HCT116 (cell line): ENCODE results near the gene TSPAN31. TPM values are rescaled to one million over a fixed set of nuclear protein-coding genes. Genes with fewer than 3 reads are reported as not detected.

Source experiments
- ATAC-seq: fragments of 200-7000 bp; cut with Tn5 transposase; 2 replicates; pipeline ENCODE4 v1.9.1; 2020; ENCODE audit warnings: mild to moderate bottlenecking, moderate library complexity
- BruUV-seq: library from RNA; stranded (reverse); fragments of 400-500 nt; replicated peaks from 2 replicates; lab custom pipeline; 2021; lab: Mats Ljungman, UMichigan
- CTCF ChIA-PET: fragments of 300-600 bp; sonication (Branson Sonifier 250); formaldehyde crosslinking; loops from one replicate; lab custom pipeline; 2021; ENCODE audit warnings: antibody characterized with exemption; lab: Charles Lee
- POLR2A ChIA-PET: fragments of 300-600, 350-600 bp; sonication (Branson Sonifier 250); formaldehyde crosslinking; loops from one replicate; lab custom pipeline; 2021; ENCODE audit warnings: antibody characterized with exemption; lab: Charles Lee
- RAD21 ChIA-PET, 2 experiments: fragments of 300-600 bp; sonication (Branson Sonifier 250); formaldehyde crosslinking; loops; one replicate each; lab custom pipeline; 2023; ENCODE audit warnings: low total read pairs in 2 of 2; ENCODE audit not compliant: uncharacterized antibody in 2 of 2, unreplicated experiment in 2 of 2, low non-redundant PET in 1 of 2; lab: Charles Lee
- DNase-seq: peaks from one replicate; pipeline ENCODE4 v3.0.0-alpha.2; 2010; ENCODE audit warnings: low read depth, low spot score
- H2AFZ ChIP-seq: fragments of 200-600 bp; shearing (Covaris generic), sonication (generic); 2 replicates; pipeline ENCODE4 v1.6.1; 2017; ENCODE audit warnings: low read depth, mixed run types, mixed read lengths, antibody characterized with exemption, low read length; ENCODE audit not compliant: poor library complexity, severe bottlenecking
- H3K27ac ChIP-seq: 2 replicates; pipeline ENCODE4 v1.5.1; 2012; ENCODE audit warnings: low read depth, low read length
- H3K27me3 ChIP-seq: fragments of 200-600 bp; sonication (generic); 2 replicates; pipeline ENCODE4 v1.6.1; 2016; ENCODE audit warnings: mixed run types, low read length, mixed read lengths; ENCODE audit not compliant: insufficient read depth
- H3K36me3 ChIP-seq, 2 experiments: fragments of 200-500 bp in 1 of 2; fragments of 200-600 bp in 1 of 2; sonication (Bioruptor generic) in 1 of 2; sonication (generic) in 1 of 2; 2 replicates each; pipeline versions ENCODE4 v1.5.1 to v1.6.1; 2014 to 2016; ENCODE audit warnings: low read length in 2 of 2, inconsistent platforms in 1 of 2, mixed read lengths in 1 of 2, mixed run types in 1 of 2; ENCODE audit not compliant: insufficient read depth in 2 of 2, control insufficient read depth in 1 of 2
- H3K4me1 ChIP-seq, 2 experiments: fragments of 200-600 bp in 1 of 2; sonication (generic) in 1 of 2; 2 replicates each; pipeline versions ENCODE4 v1.5.1 to v1.6.1; 2012 to 2017; ENCODE audit warnings: low read length in 2 of 2, inconsistent platforms in 1 of 2, mild to moderate bottlenecking in 1 of 2, mixed read lengths in 1 of 2, mixed run types in 1 of 2, moderate library complexity in 1 of 2; ENCODE audit not compliant: insufficient read depth in 2 of 2, control insufficient read depth in 1 of 2
- H3K4me2 ChIP-seq: fragments of 200-600 bp; sonication (generic); 2 replicates; pipeline ENCODE4 v1.6.1; 2017; ENCODE audit warnings: mixed run types, low read length, mixed read lengths
- H3K4me3 ChIP-seq, 2 experiments: fragments of 200-600 bp in 1 of 2; sonication (generic) in 1 of 2; replicated peaks in 1 of 2; 2 replicates each; pipeline ENCODE4 v1.5.1; 2011 to 2016; ENCODE audit warnings: low read length in 2 of 2, control low read depth in 1 of 2, low read depth in 1 of 2, mild to moderate bottlenecking in 1 of 2, mixed read lengths in 1 of 2, mixed run types in 1 of 2
- H3K79me2 ChIP-seq: fragments of 200-600 bp; sonication (generic); 2 replicates; pipeline ENCODE4 v1.6.1; 2017; ENCODE audit warnings: mild to moderate bottlenecking, mixed run types, low read length, moderate library complexity, mixed read lengths; ENCODE audit not compliant: insufficient read depth
- H3K9ac ChIP-seq: fragments of 200-600 bp; sonication (generic); 2 replicates; pipeline ENCODE4 v1.6.1; 2016; ENCODE audit warnings: low read length, mixed read lengths
- H3K9me2 ChIP-seq: fragments of 200-600 bp; sonication (generic), shearing (Covaris generic); 2 replicates; pipeline ENCODE4 v1.6.1; 2017; ENCODE audit warnings: mixed run types, mild to moderate bottlenecking, moderate library complexity; ENCODE audit not compliant: insufficient read depth
- H3K9me3 ChIP-seq, 2 experiments: fragments of 200-500 bp in 1 of 2; fragments of 200-600 bp in 1 of 2; sonication (Bioruptor generic) in 1 of 2; sonication (generic) in 1 of 2; 2 replicates each; pipeline ENCODE4 v1.6.1; 2014 to 2017; ENCODE audit warnings: low read length in 2 of 2, mixed read lengths in 2 of 2, inconsistent platforms in 1 of 2, low read depth in 1 of 2, mild to moderate bottlenecking in 1 of 2, mixed run types in 1 of 2, moderate library complexity in 1 of 2; ENCODE audit not compliant: control insufficient read depth in 1 of 2, insufficient read depth in 1 of 2
- H4K20me1 ChIP-seq: fragments of 200-600 bp; sonication (generic), shearing (Covaris generic); 2 replicates; pipeline ENCODE4 v1.6.1; 2017; ENCODE audit warnings: mixed run types, mild to moderate bottlenecking, moderate library complexity; ENCODE audit not compliant: insufficient read depth
- ATF3 ChIP-seq: IDR thresholded peaks from 2 replicates; pipeline ENCODE4 v1.6.1; 2012
- CBX3 ChIP-seq: IDR thresholded peaks from 2 replicates; pipeline ENCODE4 v1.6.1; 2012; ENCODE audit warnings: low read depth
- CEBPB ChIP-seq: IDR thresholded peaks from 2 replicates; pipeline ENCODE4 v1.6.1; 2012; ENCODE audit warnings: low read depth
- EGR1 ChIP-seq: IDR thresholded peaks from 2 replicates; pipeline ENCODE4 v1.6.1; 2012; ENCODE audit warnings: low read depth
- ELF1 ChIP-seq: IDR thresholded peaks from 2 replicates; pipeline ENCODE4 v1.6.1; 2012; ENCODE audit warnings: low read depth, borderline replicate concordance
- EZH2phosphoT487 ChIP-seq: fragments of 200-600 bp; IDR thresholded peaks from 2 replicates; pipeline ENCODE4 v1.6.1; 2018; ENCODE audit warnings: antibody characterized with exemption, borderline replicate concordance
- FOSL1 ChIP-seq: IDR thresholded peaks from 2 replicates; pipeline ENCODE4 v1.6.1; 2012; ENCODE audit warnings: low read depth
- JUND ChIP-seq: IDR thresholded peaks from 2 replicates; pipeline ENCODE4 v1.6.1; 2012
- POLR2A ChIP-seq: IDR thresholded peaks from 2 replicates; pipeline ENCODE4 v1.7.0; 2011; ENCODE audit warnings: borderline replicate concordance; ENCODE audit not compliant: insufficient read depth, insufficient read length; ENCODE audit errors: extremely low read depth
- POLR2AphosphoS5 ChIP-seq: IDR thresholded peaks from 2 replicates; pipeline ENCODE4 v1.6.1; 2011; ENCODE audit warnings: mild to moderate bottlenecking, low read depth, low read length, moderate library complexity
- RAD21 ChIP-seq: IDR thresholded peaks from 2 replicates; pipeline ENCODE4 v1.6.1; 2012; ENCODE audit warnings: low read depth, mild to moderate bottlenecking
- REST ChIP-seq: IDR thresholded peaks from 2 replicates; pipeline ENCODE4 v1.6.1; 2012; ENCODE audit warnings: low read depth
- SIN3A ChIP-seq: IDR thresholded peaks from 2 replicates; pipeline ENCODE4 v1.6.1; 2012; ENCODE audit warnings: low read depth
- SP1 ChIP-seq: IDR thresholded peaks from 2 replicates; pipeline ENCODE4 v1.6.1; 2012; ENCODE audit warnings: low read depth
- TCF7L2 ChIP-seq: IDR thresholded peaks from 2 replicates; pipeline ENCODE4 v1.7.0; 2011; ENCODE audit warnings: borderline replicate concordance, inconsistent platforms; ENCODE audit not compliant: insufficient read depth, insufficient read length; ENCODE audit errors: extremely low read depth
- YY1 ChIP-seq: IDR thresholded peaks from 2 replicates; pipeline ENCODE4 v1.6.1; 2011; ENCODE audit warnings: low read length, low read depth, moderate library complexity, mild to moderate bottlenecking; ENCODE audit not compliant: insufficient replicate concordance; ENCODE audit errors: extremely low read depth
- intact Hi-C: fragments of 100-400 bp; cut with micrococcal nuclease; formaldehyde crosslinking; loops from 2 replicates; pipeline ENCODE4 v1.10.0; 2022
- total RNA-seq: library from RNA; stranded (reverse); gene quantifications from one replicate; pipeline ENCODE4 v1.2.1, GENCODE V29; 2021; ENCODE audit not compliant: unreplicated experiment
- TF ChIP-seq, protein P1 (sequence below): IDR thresholded peaks from 2 replicates; pipeline ENCODE4 v1.6.1; 2012
- TF ChIP-seq, protein P2 (sequence below), 3 experiments: fragments of 200-600 bp in 1 of 3; sonication (generic) in 1 of 3; IDR thresholded peaks in 2 of 3; conservative IDR thresholded peaks in 1 of 3; 2 replicates each; pipeline ENCODE4 v1.5.1; 2012 to 2017; ENCODE audit warnings: low read depth in 2 of 3, low read length in 2 of 3, antibody characterized with exemption in 1 of 3, borderline replicate concordance in 1 of 3, control low read depth in 1 of 3, mild to moderate bottlenecking in 1 of 3, mixed read lengths in 1 of 3, mixed run types in 1 of 3, moderate library complexity in 1 of 3; ENCODE audit not compliant: insufficient read depth in 1 of 3

The TSPAN31 gene
- total RNA-seq, 1 experiment from 2014 or later, result 14.9 TPM

- intact Hi-C loops, result no loop called here
- RAD21 ChIA-PET, result no interaction called here
- peaks cover 0 to 3% of the 10 kb centered on the region in 2 experiments; a peak in 1 of 4 replicates for H3K4me1 ChIP-seq
Measured at GRCh38 chr12:57735952-57736740, 8.7 kb upstream of the TSPAN31 start.

More at GRCh38 chr12:57735952-57736740, 8.7 kb upstream of the TSPAN31 start:
- Histone ChIP-seq H3K79me2 (no peaks in the 10 kb centered on the region), H3K9ac (no peak overlapping the region), H3K27me3 (no peaks in the 10 kb centered on the region), H3K4me2 (no peak overlapping the region), H3K27ac (no peak overlapping the region), H3K36me3 (peaks cover 0 to 8% of the 10 kb centered on the region in 2 experiments; a peak in 3 of 4 replicates), H4K20me1 (no peaks in the 10 kb centered on the region), H3K9me3 (no peaks in the 10 kb centered on the region), H3K9me2 (no peaks in the 10 kb centered on the region), H3K4me3 (no peak overlapping the region), H2AFZ (no peak overlapping the region)
- ATAC-seq, result no peak
- TF ChIP-seq REST (no peak), EGR1 (no peak), RAD21 (no peak), JUND (no peak), ATF3 (no peak), SIN3A (no peak), FOSL1 (no peak), POLR2A (no peak), ELF1 (no peak), CBX3 (no peak), YY1 (no peak), POLR2AphosphoS5 (no peak), CEBPB (no peak), TCF7L2 (no peak), EZH2phosphoT487 (no peak), SP1 (no peak)
- TF ChIP-seq, protein P1, sequence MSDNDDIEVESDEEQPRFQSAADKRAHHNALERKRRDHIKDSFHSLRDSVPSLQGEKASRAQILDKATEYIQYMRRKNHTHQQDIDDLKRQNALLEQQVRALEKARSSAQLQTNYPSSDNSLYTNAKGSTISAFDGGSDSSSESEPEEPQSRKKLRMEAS, result no peak
- TF ChIP-seq, protein P2, sequence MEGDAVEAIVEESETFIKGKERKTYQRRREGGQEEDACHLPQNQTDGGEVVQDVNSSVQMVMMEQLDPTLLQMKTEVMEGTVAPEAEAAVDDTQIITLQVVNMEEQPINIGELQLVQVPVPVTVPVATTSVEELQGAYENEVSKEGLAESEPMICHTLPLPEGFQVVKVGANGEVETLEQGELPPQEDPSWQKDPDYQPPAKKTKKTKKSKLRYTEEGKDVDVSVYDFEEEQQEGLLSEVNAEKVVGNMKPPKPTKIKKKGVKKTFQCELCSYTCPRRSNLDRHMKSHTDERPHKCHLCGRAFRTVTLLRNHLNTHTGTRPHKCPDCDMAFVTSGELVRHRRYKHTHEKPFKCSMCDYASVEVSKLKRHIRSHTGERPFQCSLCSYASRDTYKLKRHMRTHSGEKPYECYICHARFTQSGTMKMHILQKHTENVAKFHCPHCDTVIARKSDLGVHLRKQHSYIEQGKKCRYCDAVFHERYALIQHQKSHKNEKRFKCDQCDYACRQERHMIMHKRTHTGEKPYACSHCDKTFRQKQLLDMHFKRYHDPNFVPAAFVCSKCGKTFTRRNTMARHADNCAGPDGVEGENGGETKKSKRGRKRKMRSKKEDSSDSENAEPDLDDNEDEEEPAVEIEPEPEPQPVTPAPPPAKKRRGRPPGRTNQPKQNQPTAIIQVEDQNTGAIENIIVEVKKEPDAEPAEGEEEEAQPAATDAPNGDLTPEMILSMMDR (IDR thresholded peaks at IDR 0.05 in 2 of 3, conservative IDR thresholded peaks at IDR 0.05 in 1 of 3; ENCODE audit: borderline replicate concordance in 1 of 3, insufficient read depth in 1 of 3, low read depth in 2 of 3, low read length in 2 of 3), result no peak
- DNase-seq, result no peak
- no TSS peak for BruUV-seq
- ChIA-PET POLR2A (no interaction called here), CTCF (no interaction called here)
